Activated CD4-positive, alpha-beta T cell treated with anti-CD3 and anti-CD28 coated beads for 4 hours (primary cell): ENCODE data around the gene TRIM60.
"Not testable (repeated sequence)": the region's sequence is repeated elsewhere in the genome, so short reads cannot be mapped to it uniquely, and the experiment has no call there.

ENCODE experiments used
- DNase-seq, 2 donors: peaks; one replicate each; pipeline ENCODE4 v3.0.0-alpha.2; 2020

TRIM60 gene

DNA sequence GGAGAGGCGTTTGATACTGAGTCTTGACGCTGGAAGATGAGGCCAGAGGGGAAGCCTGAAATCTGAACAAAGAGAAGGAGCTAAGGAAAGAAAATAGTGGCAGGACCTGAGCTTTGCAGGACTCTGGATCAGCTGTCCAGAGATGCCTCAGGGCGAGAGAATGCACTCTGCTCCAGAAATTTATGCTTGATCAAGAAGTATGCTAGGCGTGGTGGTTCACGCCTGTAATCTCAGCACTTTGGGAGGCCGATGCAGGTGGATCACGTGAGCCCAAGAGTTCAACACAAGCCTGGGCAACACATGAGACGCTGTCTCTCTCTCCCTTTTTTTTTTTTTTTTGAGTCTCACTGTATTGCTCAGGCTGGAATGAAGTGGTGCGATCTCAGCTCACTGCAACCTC lies 23.8 kb downstream of the TRIM60 start:
- no peak for DNase-seq

- no peak for DNase-seq
Measured at GRCh38 chr4:165058666-165059065, 26.9 kb downstream of the TRIM60 start.

- DNase-seq: no peak
Measured at GRCh38 chr4:165059386-165059785, 27.6 kb downstream of the TRIM60 start.

GRCh38 chr4:165060938-165061337 lies 29.1 kb downstream of the TRIM60 start:
- DNase-seq: no peak

- DNase-seq: no peak
Measured at GRCh38 chr4:165070560-165070959, 38.8 kb downstream of the TRIM60 start.

GRCh38 chr4:165073346-165073745 lies 41.5 kb downstream of the TRIM60 start:
- DNase-seq: not testable (repeated sequence)

DNA sequence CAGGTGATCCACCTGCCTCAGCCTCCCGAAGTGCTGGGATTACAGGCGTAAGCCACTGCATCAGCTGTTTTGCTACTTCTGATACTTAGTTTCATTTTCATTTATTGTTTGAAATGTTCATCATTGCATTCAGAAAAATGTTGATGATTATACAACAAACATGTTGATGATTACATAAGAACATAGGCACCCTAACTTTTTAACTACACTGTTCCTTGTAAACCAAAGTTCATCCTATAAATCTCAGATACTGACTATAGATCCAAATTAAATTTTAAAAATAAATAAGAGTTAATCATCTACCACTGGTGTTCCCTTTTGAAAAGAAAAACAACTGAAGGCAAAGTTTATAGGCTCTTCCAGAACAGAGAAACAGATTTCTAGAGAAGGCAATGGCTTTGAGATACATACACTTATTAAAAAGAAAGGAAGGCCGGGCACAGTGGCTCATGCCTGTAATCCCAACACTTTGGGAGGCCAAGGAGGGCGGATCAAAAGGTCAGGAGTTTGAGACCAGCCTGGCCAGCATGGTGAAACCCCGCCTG lies 45.3 kb downstream of the TRIM60 start:
- no peak for DNase-seq

DNA sequence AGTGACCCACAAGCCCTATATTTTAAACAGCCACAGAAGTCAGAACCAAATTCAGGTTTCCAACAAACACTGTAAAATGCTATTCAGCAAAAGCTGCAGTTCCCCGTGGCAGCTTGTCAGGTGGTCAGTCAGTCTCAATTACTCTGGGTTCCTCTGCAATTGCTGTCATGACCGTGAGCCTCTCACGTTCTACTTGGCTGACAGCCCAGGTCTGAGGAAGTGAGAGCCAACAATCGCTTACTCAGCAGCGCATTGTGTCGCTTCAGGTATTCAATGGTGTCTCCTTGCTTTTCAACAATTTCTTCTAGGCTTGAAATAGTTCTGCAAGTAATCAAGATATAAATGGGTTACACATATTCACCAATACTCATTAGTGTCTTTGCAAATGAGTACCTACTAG lies 47.7 kb downstream of the TRIM60 start:
- no peak for DNase-seq

DNA sequence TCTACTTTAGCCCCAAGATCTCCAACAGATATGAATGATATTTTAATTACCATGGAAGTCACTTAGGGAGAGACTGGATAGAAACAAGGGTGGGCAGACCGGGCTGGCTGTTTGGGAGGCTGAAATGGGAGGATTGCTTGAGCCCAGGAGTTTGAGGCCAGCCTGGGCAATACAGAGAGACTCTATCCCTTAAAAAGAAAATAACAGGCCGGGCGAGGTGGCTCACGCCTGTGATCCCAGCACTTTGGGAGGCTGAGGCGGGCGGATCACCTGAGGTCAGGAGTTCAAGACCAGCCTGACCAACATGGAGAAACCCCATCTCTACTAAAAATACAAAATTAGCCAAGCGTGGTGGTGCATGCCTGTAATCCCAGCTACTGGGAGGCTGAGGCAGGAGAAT lies 53.0 kb downstream of the TRIM60 start:
- DNase-seq: not testable (repeated sequence)

DNA sequence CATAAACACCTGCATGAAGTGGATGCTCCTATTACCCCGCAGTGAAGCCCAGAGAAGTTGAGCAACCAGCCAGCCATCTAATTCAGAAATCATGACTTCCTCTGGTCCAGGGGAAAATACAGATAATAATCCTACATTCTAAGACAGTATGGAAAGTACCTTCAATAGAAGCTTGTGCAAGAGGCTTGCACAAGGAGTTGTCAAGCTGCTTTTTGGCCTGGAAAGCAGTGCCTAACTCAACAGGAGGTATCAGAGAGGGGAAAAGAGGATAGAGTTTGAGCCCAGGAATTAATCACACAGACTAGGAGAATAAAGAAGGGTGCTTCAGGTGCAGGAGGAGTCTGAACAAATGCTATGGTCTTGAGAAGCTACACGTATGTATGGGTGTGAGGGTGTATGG lies 54.1 kb downstream of the TRIM60 start:
- no peak for DNase-seq

DNA sequence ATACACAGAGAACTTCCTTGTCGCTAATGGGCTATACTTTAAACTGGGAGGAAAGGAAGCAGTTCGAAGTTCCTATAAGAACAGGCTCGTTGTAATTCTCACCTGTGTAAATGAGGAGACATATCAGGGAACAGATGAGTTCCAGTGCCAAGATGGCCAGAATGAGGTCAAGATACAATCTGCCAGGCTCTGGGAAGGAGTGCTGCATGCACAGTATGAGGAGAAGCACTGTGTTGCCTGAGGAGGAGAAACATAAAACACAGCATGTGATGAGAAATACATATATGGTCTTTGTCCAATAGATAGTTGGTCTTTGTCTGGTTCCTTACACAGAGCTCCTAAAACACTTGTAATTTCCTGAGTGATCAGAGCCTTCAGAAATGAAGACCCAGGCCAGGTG lies 56.6 kb downstream of the TRIM60 start:
- DNase-seq: no peak
